GM23248 (cell line): ENCODE results near the gene TRPM3.

Experiments used
- EZH2 ChIP-seq: fragments of 200-600 bp; sonication (generic); IDR thresholded peaks from 2 replicates; pipeline ENCODE4 v1.6.1; 2018; ENCODE audit warnings: antibody characterized with exemption, mild to moderate bottlenecking; ENCODE audit not compliant: insufficient read depth, poor library complexity, severe bottlenecking
- EZH2phosphoT487 ChIP-seq: fragments of 200-600 bp; sonication (generic); IDR thresholded peaks from 2 replicates; pipeline ENCODE4 v1.6.1; 2018; ENCODE audit warnings: antibody characterized with exemption, moderate library complexity, mild to moderate bottlenecking, low read depth; ENCODE audit not compliant: insufficient read depth

DNA sequence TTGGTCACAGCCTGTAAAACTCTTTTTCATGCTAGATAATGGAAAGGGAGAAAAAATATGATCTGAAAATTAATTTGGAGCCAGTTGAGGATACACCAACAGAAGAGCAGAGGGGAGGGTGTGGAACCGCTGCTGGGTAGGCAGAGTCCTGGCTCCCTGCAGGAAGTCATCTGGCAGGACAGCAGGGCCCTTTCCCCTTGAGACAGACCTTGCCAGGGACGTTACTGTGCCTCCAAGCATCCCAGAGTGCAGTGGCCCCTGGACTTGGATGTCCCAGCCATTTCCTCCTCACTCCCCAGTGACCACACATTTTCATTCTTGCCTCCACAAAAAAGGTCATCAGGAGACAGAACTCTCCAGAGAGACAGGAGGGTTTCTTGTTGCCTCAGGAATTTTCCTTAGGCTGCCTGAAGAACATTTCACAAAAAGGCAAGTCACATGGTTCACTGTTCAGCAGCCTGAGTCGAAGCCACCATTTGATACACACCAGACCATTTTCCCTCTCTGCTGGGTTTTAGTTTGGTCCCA is 5.9 kb downstream of the TRPM3 start:
- TF ChIP-seq EZH2phosphoT487, result no peak
- TF ChIP-seq EZH2, result no peak
